Prostate gland (tissue), 2 donors: Measurements from ENCODE around the gene CD8B2.

Experiments
- CTCF ChIP-seq, 4 experiments: fragments of 200-600 bp in 2 of 4; fragments of 450-650 bp in 2 of 4; sonication (generic) in 2 of 4; IDR thresholded peaks; 1 replicate in 3 of 4; 2 replicates in 1 of 4; pipeline ENCODE4 v1.5.1; 2016 to 2019; ENCODE audit warnings: antibody characterized with exemption in 4 of 4, mild to moderate bottlenecking in 2 of 4, moderate library complexity in 2 of 4
- POLR2A ChIP-seq: fragments of 450-650 bp; IDR thresholded peaks from one replicate; pipeline ENCODE4 v1.6.1; 2016; ENCODE audit warnings: antibody characterized with exemption, mild to moderate bottlenecking
- POLR2AphosphoS5 ChIP-seq: sonication (generic); formaldehyde crosslinking; IDR thresholded peaks from one replicate; pipeline ENCODE4 v1.6.1; 2017; ENCODE audit warnings: antibody characterized with exemption

GRCh38 chr2:106537791-106538191 lies 50.6 kb downstream of the CD8B2 start:
- TF ChIP-seq CTCF (IDR thresholded peaks at IDR 0.05) (no peak), POLR2A (no peak), POLR2AphosphoS5 (no peak)
